Hepatocyte (in vitro differentiated cells): ENCODE measurements around the gene PCDH9.

Experiments used
- EZH2 ChIP-seq: fragments of 200-600 bp; sonication (generic); IDR thresholded peaks from 2 replicates; pipeline ENCODE4 v1.6.1; 2016; ENCODE audit warnings: antibody characterized with exemption, mild to moderate bottlenecking, borderline replicate concordance
- EZH2phosphoT487 ChIP-seq: fragments of 200-600 bp; sonication (generic); IDR thresholded peaks from one replicate; pipeline ENCODE4 v1.6.1; 2018; ENCODE audit warnings: antibody characterized with exemption, mild to moderate bottlenecking, low read depth, moderate library complexity; ENCODE audit not compliant: unreplicated experiment, severe bottlenecking
- TF ChIP-seq, protein P1 (sequence below): fragments of 200-600 bp; sonication (generic); IDR thresholded peaks from 2 replicates; pipeline ENCODE4 v1.5.1; 2016; ENCODE audit warnings: antibody characterized with exemption, mild to moderate bottlenecking; ENCODE audit not compliant: poor library complexity

DNA sequence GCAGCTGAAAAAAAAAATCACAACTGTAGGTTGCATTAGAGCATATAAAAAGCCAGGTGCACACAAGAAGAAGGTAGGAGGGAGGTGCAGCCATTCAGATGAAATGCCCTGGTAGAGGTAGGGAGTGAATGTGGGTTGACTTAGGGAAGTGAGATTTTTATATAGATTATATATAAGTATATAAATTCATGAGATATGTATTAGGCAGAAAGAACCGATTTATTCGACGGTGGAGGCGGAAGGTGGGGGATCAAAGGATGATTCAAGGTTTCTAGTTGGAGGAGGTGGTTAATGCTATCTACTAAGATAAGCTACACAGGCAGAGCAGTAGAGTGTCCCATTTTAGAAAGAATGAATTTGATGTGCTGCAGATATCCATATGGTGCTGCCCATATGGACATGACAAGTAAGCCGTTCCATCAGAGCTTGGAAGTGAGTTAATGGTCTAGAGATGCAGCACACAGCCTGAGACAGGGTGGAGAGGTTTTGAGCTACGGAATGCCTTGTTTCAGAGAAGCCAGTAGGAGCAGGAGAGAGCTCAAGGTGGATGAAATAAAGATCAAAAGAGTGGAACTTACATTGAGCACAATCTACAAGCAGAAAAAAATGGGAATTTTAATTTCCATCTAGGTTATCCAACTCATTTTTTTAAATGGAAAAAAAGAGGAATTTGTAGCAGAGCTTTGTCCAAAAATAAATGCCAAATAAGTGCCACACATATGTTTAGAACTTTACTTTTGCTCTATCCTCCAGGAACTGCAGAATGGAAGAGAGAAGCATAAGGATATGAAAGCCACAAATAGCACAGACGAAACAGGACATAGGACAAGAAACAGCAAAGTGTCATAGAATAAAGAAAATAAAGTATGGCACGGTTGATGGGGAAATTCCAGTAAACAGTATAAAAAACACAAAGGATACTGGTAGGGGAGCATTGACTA lies 177.3 kb downstream of the PCDH9 start:
- TF ChIP-seq, protein P1, sequence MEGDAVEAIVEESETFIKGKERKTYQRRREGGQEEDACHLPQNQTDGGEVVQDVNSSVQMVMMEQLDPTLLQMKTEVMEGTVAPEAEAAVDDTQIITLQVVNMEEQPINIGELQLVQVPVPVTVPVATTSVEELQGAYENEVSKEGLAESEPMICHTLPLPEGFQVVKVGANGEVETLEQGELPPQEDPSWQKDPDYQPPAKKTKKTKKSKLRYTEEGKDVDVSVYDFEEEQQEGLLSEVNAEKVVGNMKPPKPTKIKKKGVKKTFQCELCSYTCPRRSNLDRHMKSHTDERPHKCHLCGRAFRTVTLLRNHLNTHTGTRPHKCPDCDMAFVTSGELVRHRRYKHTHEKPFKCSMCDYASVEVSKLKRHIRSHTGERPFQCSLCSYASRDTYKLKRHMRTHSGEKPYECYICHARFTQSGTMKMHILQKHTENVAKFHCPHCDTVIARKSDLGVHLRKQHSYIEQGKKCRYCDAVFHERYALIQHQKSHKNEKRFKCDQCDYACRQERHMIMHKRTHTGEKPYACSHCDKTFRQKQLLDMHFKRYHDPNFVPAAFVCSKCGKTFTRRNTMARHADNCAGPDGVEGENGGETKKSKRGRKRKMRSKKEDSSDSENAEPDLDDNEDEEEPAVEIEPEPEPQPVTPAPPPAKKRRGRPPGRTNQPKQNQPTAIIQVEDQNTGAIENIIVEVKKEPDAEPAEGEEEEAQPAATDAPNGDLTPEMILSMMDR, result no peak
- TF ChIP-seq EZH2 (no peak), EZH2phosphoT487 (no peak)
